Stomach (tissue), 4 donors: Measurements from ENCODE around the gene KLKB1.

Experiments used
- EP300 ChIP-seq: sonication (generic); formaldehyde crosslinking; IDR thresholded peaks from one replicate; pipeline ENCODE4 v1.6.1; 2017; ENCODE audit warnings: antibody characterized with exemption
- POLR2A ChIP-seq, 4 donors: fragments of 450-650 bp; IDR thresholded peaks; one replicate each; pipeline ENCODE4 v1.6.1; 2016; ENCODE audit warnings: antibody characterized with exemption in 4 of 4, control low read depth in 2 of 4, mild to moderate bottlenecking in 1 of 4, moderate library complexity in 1 of 4
- POLR2AphosphoS5 ChIP-seq, 3 donors: sonication (generic); formaldehyde crosslinking; IDR thresholded peaks; one replicate each; pipeline ENCODE4 v1.6.1; 2016; ENCODE audit warnings: antibody characterized with exemption in 3 of 3
- TF ChIP-seq, protein P1 (sequence below), 7 experiments: fragments of 450-650 bp in 4 of 7; fragments of 200-600 bp in 3 of 7; sonication (generic) in 3 of 7; IDR thresholded peaks; one replicate each; pipeline ENCODE4 v1.5.1; 2016 to 2019; ENCODE audit warnings: antibody characterized with exemption in 7 of 7, control low read depth in 2 of 7, mild to moderate bottlenecking in 1 of 7

DNA sequence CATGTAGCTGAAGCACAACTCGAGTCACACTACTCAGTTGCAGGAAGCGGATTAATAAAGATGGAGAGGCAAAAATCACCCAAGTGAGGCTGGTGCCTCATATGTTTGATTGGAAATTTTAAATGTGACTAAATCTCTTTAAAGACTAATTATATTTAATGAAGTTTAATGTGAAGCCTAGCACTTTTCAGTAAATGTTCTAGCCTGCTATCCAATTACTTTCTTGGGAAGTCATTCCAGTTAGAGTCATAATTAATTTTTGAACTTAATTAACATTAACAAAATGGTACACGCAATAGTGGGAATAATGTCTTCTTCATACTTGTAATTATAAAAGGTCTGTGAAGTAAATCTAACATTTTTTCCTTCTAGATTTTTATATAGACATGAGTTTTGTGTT lies 59.3 kb downstream of the KLKB1 start:
- TF ChIP-seq POLR2AphosphoS5 (IDR thresholded peaks at IDR 0.05) (no peak), EP300 (no peak), POLR2A (IDR thresholded peaks at IDR 0.05) (no peak)
- TF ChIP-seq, protein P1, sequence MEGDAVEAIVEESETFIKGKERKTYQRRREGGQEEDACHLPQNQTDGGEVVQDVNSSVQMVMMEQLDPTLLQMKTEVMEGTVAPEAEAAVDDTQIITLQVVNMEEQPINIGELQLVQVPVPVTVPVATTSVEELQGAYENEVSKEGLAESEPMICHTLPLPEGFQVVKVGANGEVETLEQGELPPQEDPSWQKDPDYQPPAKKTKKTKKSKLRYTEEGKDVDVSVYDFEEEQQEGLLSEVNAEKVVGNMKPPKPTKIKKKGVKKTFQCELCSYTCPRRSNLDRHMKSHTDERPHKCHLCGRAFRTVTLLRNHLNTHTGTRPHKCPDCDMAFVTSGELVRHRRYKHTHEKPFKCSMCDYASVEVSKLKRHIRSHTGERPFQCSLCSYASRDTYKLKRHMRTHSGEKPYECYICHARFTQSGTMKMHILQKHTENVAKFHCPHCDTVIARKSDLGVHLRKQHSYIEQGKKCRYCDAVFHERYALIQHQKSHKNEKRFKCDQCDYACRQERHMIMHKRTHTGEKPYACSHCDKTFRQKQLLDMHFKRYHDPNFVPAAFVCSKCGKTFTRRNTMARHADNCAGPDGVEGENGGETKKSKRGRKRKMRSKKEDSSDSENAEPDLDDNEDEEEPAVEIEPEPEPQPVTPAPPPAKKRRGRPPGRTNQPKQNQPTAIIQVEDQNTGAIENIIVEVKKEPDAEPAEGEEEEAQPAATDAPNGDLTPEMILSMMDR (IDR thresholded peaks at IDR 0.05) = no peak
